NAMALWA (cell line): ENCODE measurements around the gene RSPH1.

Experiments used
- DNase-seq: peaks from one replicate; pipeline ENCODE4 v3.0.0-alpha.2; 2015; ENCODE audit warnings: low spot score

The RSPH1 gene

GRCh38 chr21:42496120-42496838 is at the start of gene RSPH1:
Gene RSPH1, minus strand, starts transcription at chr21:42496224. Its CDS starts 38 bp downstream, at chr21:42496186.
- DNase-seq = peak; percentile 99

DNA sequence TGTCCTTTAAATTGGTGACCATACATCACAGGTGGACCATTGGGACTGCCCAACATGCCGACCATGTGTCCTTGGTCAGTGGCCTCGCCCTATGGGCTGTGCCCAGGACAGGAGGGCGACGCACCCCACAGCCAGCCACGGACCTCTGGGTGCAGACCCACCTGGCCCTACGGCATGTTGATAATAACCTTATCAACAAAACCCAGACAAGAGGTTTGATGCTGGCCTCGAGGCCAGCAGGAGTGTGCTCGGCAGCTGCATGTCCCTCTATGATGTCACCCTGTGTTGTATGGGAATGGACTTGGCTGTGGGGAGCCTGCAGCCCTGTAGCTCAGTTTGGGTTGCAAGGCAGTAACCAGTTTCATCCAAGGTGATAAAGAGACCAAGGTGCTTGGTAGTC is 49.7 kb upstream of the RSPH1 start:
- DNase-seq = no peak

DNA sequence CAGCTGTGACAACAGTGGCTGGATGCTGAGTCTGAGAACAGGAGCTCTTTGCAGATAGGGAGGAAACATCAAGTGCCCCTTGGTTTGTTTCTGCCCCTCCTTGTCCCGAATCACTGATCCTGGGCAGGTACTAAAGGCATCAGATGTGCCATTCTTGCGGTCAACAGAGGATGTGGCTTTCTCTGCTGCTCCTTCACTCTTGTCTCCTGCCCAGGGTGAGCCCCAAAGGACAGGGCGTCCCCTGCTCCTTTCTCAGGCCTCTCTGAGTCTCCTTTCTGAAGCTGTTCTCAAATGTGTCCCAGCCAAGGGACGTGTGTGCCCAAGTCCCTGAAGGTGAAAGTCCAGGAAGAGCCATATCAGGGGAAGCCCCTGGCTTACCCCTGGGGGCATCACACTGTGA is 49.3 kb upstream of the RSPH1 start:
- no peak for DNase-seq

- DNase-seq = no peak
These were observed 48.5 kb upstream of the RSPH1 start for GRCh38 chr21:42544544-42544943.

DNA sequence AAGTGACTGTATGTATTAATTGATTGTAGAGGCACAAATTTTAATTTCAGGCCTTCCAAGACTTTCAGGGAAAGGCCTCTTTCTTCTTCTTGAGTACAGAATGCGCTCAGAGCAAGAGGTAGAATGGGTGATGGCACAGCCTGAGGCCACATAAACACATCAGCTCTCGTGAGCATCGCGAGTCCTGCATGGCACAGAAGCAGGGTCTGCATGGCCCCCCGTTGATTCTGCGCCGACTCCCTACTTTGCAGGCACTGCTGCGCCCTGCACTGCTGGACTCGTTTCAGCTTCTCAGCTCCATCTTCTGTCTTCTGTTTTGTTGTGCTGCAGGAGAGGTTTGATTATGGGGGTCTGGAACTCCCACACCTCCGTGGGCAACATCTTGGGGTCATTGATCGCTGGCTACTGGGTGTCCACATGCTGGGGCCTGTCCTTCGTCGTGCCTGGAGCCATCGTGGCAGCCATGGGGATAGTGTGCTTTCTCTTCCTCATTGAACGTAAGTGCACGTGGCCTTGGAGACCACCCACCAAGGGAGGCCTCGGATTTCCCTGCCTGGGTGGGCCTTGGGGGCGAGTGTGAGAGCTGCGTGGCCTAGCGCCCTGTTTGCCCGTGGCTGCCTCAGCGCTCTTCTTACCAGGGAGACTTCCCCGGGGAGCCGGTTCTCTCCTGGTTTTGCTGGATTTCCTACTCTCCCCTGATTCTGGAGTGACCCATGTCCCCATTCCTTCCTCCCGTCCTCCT is 47.3 kb upstream of the RSPH1 start:
- no peak for DNase-seq

DNA sequence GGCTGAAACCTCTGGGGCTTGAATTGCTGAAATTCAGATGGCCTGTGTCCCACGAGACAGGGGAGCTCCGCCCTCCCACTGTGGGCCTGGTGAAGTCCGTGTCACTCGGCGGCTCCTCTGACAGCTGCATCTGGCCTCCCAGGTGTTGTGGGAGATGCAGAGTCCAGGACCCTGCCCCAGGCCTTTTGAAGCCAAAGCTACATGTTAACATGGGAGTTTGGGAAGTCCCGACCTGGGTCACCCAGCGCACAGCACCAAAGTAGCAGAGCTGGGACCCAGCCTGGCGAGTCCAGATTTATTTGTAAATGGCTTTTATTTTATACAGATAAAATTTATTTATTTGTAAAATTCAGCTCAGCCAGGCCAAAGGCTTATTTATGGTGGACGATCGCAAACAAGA is 46.6 kb upstream of the RSPH1 start:
- no peak for DNase-seq

DNA sequence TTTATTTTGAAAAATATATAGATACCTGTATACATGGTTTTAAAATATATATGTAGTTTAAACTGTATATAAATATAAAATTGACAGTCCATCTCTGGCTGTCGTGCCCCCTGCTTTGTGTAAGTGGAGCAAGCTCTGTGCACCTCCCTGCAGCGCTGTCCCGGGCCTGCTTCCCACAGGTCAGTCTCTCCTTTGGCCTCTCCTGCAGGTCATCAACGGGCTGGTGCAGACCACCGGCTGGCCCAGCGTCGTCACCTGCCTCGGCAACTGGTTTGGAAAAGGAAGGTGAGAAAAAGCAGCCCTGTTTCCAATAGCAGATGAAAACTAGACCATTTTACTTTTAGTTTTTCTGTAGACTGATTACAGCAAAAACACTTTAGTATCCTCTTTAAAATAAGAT is 46.2 kb upstream of the RSPH1 start:
- no peak for DNase-seq

- no peak for DNase-seq
These were observed 45.6 kb upstream of the RSPH1 start for GRCh38 chr21:42541618-42542017.

- no peak for DNase-seq
These were observed 45.1 kb upstream of the RSPH1 start for GRCh38 chr21:42541174-42541573.

- DNase-seq = no peak
These were observed 44.4 kb upstream of the RSPH1 start for GRCh38 chr21:42540396-42540795.

DNA sequence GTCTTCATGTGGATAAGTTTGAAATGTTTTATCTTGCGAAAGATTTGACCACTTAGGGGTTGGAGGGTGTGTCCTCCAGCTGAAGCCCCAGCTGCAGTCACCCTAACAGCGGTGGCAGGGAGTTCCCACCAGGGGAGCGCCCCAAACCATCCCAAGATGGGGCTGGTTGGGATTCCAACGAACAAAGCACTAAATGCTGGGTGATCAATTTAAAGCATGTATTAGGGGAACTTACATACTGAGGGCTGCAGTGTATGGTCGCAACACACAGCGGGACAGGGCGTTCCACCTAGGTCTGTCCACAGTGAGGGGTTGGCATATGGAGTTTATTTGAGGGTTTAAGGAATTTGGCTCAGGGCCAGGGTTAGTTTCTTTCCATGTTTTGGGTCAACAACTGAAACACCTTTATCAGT is 43.9 kb upstream of the RSPH1 start:
- no peak for DNase-seq

DNA sequence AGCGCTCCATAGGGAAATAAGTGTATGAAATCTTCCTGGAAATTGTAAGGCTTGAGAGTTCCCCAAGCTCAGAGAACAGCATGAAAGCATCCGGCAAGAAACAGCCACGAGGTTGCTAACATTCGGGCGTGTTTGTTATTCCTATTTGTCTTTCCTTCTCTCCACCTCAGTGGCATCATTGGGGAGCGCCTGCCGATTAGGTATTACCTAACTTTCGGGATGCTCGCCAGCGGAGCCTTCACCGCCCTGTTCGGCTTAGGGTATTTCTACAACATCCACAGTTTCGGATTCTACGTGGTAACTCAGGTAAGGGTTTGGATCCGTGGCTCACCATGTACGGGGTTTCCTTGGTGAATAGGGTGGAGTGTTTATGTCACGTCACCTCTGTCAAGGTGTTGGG is 43.3 kb upstream of the RSPH1 start:
- DNase-seq = no peak

- DNase-seq = no peak
These were observed 42.7 kb upstream of the RSPH1 start for GRCh38 chr21:42538479-42539275.

DNA sequence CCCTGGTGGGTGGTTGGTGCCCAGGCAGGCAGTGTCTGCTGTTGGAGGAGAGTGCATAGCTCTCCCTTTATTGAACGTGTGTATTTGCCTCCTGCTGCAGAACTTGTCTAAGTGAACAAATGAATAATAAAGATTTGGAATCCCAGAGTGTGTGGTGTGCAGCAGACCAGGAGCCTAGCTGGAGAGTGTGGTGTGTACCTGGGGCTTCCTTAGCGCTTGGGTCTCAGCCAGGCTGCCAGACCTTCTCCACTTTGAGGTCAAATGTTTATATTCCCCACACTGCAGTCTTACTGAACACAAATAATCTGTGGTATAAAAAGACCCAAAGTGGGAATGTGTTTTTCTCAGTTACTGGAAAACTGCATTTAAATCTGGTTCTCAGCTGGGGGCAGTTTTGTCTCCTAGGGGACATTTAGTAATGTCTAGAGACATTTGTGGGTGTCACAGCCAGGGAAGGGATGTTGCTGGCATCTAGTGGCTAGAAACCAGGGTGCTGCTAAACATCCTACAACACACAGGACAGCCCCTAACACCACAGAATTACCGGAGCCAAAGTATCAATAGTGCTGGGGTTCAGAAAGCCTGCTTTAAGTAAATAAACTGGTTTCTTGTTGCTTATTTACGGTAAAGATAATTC is 41.2 kb upstream of the RSPH1 start:
- peak; percentile 71 for DNase-seq

DNA sequence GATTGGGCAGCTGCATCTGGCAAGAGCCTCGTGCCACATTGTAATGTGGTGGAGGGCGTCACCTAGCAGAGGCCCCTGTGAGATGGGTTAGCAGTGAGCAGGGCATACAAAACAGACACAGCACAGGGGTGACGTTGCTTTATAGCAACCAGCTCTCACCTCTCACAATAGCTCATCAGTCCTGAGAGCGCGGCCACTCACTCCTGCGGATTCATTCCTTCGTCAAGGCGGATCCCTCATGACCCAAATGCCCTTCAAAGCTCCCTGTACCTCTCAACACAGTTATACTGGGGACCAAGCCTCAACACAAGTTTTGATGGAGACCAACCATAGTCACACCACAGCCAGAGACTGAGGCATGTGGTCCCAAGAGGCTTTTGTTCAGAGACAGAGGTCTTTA is 40.6 kb upstream of the RSPH1 start:
- DNase-seq = peak; percentile 26

DNA sequence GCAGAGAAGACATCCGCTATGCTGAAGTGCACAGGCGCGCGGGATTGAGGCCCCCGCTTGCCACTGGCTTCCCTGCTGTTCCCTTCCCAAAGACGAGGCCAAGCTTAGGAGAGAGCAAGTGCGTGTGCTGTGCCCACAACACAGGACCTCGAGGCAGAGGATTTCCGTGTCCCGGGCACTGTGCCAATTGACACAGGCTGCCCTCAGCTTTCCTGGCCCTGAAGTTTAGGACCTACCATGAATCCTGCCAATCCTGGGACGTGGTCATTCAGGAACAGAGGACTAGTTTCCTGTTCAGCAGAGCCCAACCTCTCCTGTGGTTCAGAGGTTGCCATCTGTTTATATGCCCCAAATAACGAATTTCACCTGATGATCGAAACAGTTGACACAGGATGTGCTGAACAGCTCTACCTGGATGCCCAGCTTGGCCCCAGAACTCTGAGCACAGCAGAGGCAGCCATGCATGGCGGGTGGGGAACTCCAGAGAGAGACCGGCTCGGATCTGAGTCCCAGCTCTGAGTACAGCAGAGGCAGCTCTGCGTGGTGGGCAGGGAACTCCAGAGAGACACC is 39.7 kb upstream of the RSPH1 start:
- DNase-seq = peak; percentile 76

GRCh38 chr21:42534421-42535378 is 38.7 kb upstream of the RSPH1 start:
- DNase-seq = peak; percentile 77

- peak; percentile 11 for DNase-seq
These were observed 37.9 kb upstream of the RSPH1 start for GRCh38 chr21:42533963-42534355.

DNA sequence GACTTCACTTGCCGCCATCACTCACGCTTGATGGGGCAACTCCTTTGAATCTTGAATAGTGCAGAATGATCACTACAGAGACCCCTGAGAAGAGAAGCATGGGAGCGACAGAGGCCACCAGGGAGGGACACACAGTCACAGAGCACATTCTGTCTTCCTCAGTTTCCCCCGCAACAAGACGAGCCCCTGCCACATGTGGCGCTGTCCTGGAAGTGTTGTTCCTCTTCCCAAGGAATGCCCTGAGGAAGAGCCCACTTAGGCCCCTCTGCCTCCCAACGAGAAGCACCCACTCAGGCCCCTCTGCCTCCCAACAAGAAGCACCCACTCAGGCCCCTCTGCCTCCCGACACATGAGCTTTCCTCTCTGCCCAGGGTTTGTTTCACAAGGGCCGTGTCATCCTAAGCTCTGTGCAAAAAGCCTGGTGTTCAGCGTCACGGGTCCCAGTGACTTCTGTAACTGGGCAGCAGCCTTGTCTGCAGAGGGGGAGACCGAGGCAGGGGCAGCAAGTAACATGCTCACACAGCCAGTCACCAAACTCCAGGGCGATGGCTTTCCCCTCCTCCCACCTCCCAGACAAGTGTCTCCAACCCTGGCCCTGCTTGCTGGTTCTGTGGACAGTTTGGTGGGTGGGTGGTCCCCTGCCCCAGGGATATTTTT is 37.4 kb upstream of the RSPH1 start:
- DNase-seq = peak; percentile 11

GRCh38 chr21:42532466-42533181 is 36.6 kb upstream of the RSPH1 start:
- DNase-seq = peak; percentile 87
